Measurements from ENCODE around the gene KDM3B. TPM values are rescaled to one million over a fixed set of nuclear protein-coding genes. Genes with fewer than 3 reads are reported as not detected.

Gene KDM3B
- total RNA-seq, 4 donors from 2014 or later = 64.8 to 89.4 (median 75.6) TPM

DNA sequence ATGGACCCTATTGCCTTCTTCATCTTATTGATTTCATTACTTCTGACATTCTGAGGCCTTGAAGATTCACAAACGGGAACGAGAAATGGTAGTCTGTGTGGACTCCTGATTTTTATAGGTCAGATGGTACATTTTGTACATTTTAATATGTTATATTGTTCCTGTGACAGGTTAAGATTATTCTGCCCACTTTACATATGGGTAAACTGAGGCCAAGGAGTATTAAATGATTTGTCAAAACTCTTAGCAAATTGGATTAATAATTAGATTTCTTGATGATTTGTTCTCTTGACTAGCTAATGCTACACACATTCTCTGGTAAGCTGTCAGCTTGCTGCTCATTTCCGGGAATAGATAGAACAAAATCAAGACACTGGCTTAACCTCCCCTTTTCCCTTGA is 12.5 kb upstream of the KDM3B start:
- 93 to 95% methylated on average over 3 of the region's 3 CpGs for WGBS, 2 donors
- Histone ChIP-seq H3K9me3 (no peaks in the 10 kb centered on the region), H3K27me3 (no peaks in the 10 kb centered on the region), H3K4me1 (peaks cover 6 to 19% of the 10 kb centered on the region in 2 donors), H3K36me3 (peaks cover 5 to 6% of the 10 kb centered on the region in 2 donors), H3K4me3 (replicated peaks in 1 of 3) (no peak overlapping the region), H3K27ac (peak overlapping the region in 1 of 3 donors; percentile 93)
- TF ChIP-seq, protein P1, sequence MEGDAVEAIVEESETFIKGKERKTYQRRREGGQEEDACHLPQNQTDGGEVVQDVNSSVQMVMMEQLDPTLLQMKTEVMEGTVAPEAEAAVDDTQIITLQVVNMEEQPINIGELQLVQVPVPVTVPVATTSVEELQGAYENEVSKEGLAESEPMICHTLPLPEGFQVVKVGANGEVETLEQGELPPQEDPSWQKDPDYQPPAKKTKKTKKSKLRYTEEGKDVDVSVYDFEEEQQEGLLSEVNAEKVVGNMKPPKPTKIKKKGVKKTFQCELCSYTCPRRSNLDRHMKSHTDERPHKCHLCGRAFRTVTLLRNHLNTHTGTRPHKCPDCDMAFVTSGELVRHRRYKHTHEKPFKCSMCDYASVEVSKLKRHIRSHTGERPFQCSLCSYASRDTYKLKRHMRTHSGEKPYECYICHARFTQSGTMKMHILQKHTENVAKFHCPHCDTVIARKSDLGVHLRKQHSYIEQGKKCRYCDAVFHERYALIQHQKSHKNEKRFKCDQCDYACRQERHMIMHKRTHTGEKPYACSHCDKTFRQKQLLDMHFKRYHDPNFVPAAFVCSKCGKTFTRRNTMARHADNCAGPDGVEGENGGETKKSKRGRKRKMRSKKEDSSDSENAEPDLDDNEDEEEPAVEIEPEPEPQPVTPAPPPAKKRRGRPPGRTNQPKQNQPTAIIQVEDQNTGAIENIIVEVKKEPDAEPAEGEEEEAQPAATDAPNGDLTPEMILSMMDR (IDR thresholded peaks at IDR 0.05) = no peak
- no peak for TF ChIP-seq POLR2A (IDR thresholded peaks at IDR 0.05)
- intact Hi-C loops (cut with DNase I) = no loop called here
- DNase-seq = no peak

DNA sequence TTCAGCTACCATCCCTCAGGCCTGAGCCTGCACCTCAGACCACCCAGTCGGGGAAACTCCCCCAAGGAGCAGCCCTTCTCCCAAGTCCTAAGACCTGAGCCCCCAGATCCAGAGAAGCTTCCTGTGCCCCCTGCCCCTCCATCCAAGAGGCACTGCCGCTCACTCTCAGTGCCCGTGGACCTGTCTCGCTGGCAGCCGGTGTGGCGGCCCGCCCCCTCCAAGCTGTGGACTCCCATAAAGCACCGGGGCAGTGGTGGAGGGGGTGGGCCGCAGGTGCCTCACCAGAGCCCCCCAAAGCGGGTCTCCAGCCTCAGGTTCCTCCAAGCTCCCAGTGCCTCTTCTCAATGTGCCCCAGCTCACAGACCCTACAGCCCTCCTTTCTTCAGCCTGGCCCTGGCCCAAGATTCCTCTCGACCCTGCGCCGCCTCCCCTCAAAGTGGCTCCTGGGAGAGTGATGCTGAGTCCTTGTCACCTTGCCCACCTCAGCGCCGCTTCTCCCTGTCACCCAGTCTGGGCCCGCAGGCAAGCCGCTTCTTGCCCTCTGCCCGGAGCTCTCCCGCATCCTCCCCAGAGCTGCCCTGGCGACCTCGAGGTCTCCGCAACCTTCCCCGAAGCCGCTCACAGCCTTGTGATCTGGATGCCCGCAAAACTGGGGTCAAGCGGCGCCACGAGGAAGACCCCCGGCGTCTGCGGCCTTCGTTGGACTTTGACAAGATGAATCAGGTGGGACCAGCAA is 7.4 kb upstream of the KDM3B start:
- TF ChIP-seq POLR2A (IDR thresholded peaks at IDR 0.05) = no peak
- TF ChIP-seq, protein P1 (IDR thresholded peaks at IDR 0.05) = no peak
- Histone ChIP-seq H3K36me3 (peaks cover 26 to 35% of the 10 kb centered on the region in 2 donors), H3K9me3 (no peaks in the 10 kb centered on the region), H3K4me1 (peaks cover 0 to 4% of the 10 kb centered on the region in 2 donors), H3K27me3 (no peaks in the 10 kb centered on the region), H3K4me3 (replicated peaks in 1 of 3) (no peak overlapping the region), H3K27ac (no peak overlapping the region)
- no peak for DNase-seq
- 95 to 96% methylated on average over 32 of the region's 32 CpGs for WGBS, 2 donors
- intact Hi-C loops (cut with DNase I) = no loop called here

DNA sequence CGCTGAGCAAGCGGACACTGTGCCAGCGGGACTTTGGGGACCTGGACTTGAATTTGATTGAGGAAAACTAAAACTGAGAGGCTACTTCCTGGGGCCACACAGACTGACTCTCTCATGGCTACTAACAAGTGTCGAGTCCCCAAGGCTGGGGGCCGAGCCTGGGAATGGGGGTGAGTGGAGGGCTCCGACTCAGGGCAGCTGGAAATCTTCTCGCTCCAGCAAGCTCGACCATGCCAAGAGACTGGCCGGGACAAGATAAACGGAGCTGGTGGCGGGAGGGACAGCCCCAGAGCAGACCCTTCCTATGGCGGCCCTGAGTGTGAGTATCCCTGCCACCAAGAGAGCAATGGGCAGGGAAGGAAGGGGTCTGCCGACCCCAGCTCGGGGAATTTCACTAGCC is 5.6 kb upstream of the KDM3B start:
- Histone ChIP-seq H3K9me3 (no peaks in the 10 kb centered on the region), H3K36me3 (peaks cover 26 to 35% of the 10 kb centered on the region in 2 donors), H3K4me3 (replicated peaks in 1 of 3) (no peak overlapping the region), H3K27ac (no peak overlapping the region), H3K27me3 (no peaks in the 10 kb centered on the region), H3K4me1 (no peaks in the 10 kb centered on the region)
- no peak for TF ChIP-seq POLR2A (IDR thresholded peaks at IDR 0.05)
- TF ChIP-seq, protein P1 (IDR thresholded peaks at IDR 0.05) = no peak
- intact Hi-C loops (cut with DNase I) = no loop called here
- 91 to 94% methylated on average over 12 to 14 of the region's 14 CpGs for WGBS, 2 donors
- DNase-seq = no peak

DNA sequence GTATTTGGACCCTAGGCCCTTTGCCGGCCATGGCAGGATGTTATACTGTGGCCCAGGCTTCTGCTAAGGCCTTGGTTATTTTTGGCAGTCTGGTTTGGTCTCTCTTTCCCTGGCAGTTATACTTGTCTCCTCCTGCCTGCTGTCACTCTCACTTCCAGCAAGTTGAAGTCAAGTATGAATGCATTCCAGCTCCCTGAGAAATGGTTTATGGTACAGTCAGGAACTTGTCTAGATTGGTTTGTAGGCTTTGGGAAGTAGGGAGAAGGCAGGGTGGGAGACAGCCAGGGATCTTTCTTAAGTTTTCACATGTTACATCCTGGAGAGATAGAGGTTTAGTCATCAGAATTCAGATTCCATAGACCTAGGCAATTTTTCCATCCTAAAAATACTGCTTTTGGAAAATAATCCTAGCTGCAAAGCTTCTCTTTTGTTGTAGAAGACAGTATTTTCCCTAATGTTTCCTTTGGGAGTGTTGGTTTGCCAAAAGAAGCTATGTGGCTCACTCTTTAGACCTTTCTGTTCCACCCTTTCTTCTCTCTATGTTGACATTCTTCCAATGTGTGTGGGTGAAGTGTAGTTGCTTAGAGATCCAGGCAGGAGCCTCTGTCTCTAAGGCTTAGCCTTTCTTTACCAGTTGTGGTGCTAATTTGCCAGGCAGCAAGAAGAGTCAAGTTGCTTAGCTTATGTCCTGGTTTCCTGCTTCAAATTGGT is 2.5 kb upstream of the KDM3B start:
- peaks cover 20 to 30% of the 10 kb centered on the region in 2 donors for H3K36me3 ChIP-seq

More for the DNA sequence above, 2.5 kb upstream of the KDM3B start:
- H3K4me1 ChIP-seq = peaks cover 12 to 14% of the 10 kb centered on the region in 2 donors
- no peak overlapping the region for H3K4me3 ChIP-seq (replicated peaks in 1 of 3)
- intact Hi-C loops (cut with DNase I) = no loop called here
- 71 to 91% methylated on average over 1 of the region's 1 CpG for WGBS, 2 donors
- TF ChIP-seq POLR2A (IDR thresholded peaks at IDR 0.05) = no peak
- TF ChIP-seq, protein P1 (IDR thresholded peaks at IDR 0.05) = no peak
- no peak overlapping the region for H3K27ac ChIP-seq
- DNase-seq = no peak
- no peaks in the 10 kb centered on the region for H3K9me3 ChIP-seq
- no peaks in the 10 kb centered on the region for H3K27me3 ChIP-seq

All from thyroid gland (tissue), 4 donors.